ENCODE data around the gene SLC6A7.

SLC6A7 gene

GRCh38 chr5:150190987-150191386 lies 1.1 kb downstream of the SLC6A7 start:
- DNase-seq (ENCODE audit: low read depth): no peak

- no peak for DNase-seq (ENCODE audit: low read depth)
These were observed 2.6 kb downstream of the SLC6A7 start for GRCh38 chr5:150192462-150192861.

- no peak for DNase-seq (ENCODE audit: low read depth)
These were observed 6.0 kb downstream of the SLC6A7 start for GRCh38 chr5:150195736-150196485.

GRCh38 chr5:150196514-150196913 lies 6.7 kb downstream of the SLC6A7 start:
- DNase-seq (ENCODE audit: low read depth): no peak

GRCh38 chr5:150196986-150197385 lies 7.1 kb downstream of the SLC6A7 start:
- DNase-seq (ENCODE audit: low read depth): no peak

GRCh38 chr5:150197476-150197875 lies 7.6 kb downstream of the SLC6A7 start:
- DNase-seq (ENCODE audit: low read depth): no peak

- DNase-seq (ENCODE audit: low read depth): no peak
These were observed 12.6 kb downstream of the SLC6A7 start for GRCh38 chr5:150202501-150202900.

GRCh38 chr5:150203832-150204589 lies 14.1 kb downstream of the SLC6A7 start:
- DNase-seq (ENCODE audit: low read depth): no peak

- no peak for DNase-seq (ENCODE audit: low read depth)
These were observed 14.7 kb downstream of the SLC6A7 start for GRCh38 chr5:150204590-150204960.

GRCh38 chr5:150206098-150206778 lies 16.4 kb downstream of the SLC6A7 start:
- no peak for DNase-seq (ENCODE audit: low read depth)

GRCh38 chr5:150206779-150207115 lies 16.9 kb downstream of the SLC6A7 start:
- DNase-seq (ENCODE audit: low read depth): no peak

GRCh38 chr5:150208187-150209098 lies 18.6 kb downstream of the SLC6A7 start:
- no peak for DNase-seq (ENCODE audit: low read depth)

GRCh38 chr5:150209099-150209635 lies 19.3 kb downstream of the SLC6A7 start:
- no peak for DNase-seq (ENCODE audit: low read depth)

- no peak for DNase-seq (ENCODE audit: low read depth)
These were observed 20.8 kb downstream of the SLC6A7 start for GRCh38 chr5:150210644-150211043.

GRCh38 chr5:150211156-150212030 lies 21.5 kb downstream of the SLC6A7 start:
- DNase-seq (ENCODE audit: low read depth): no peak

- no peak for DNase-seq (ENCODE audit: low read depth)
These were observed 23.7 kb downstream of the SLC6A7 start for GRCh38 chr5:150213530-150213929.

GRCh38 chr5:150214289-150214688 lies 24.4 kb downstream of the SLC6A7 start:
- DNase-seq (ENCODE audit: low read depth): no peak

GRCh38 chr5:150215979-150216944 lies 26.4 kb downstream of the SLC6A7 start:
- DNase-seq (ENCODE audit: low read depth): no peak

GRCh38 chr5:150217038-150217437 lies 27.2 kb downstream of the SLC6A7 start:
- no peak for DNase-seq (ENCODE audit: low read depth)
